Left hindlimb (tissue), 1 donor: ENCODE results near the gene CPT1B.

Source experiments
- DNase-seq: peaks from one replicate; pipeline ENCODE4 v3.0.0-alpha.2; 2018

The CPT1B gene

GRCh38 chr22:50584106-50585096 is 6.2 kb upstream of the CPT1B start:
- no peak for DNase-seq

- DNase-seq: no peak
These were observed 5.2 kb upstream of the CPT1B start for GRCh38 chr22:50583294-50583861.

DNA sequence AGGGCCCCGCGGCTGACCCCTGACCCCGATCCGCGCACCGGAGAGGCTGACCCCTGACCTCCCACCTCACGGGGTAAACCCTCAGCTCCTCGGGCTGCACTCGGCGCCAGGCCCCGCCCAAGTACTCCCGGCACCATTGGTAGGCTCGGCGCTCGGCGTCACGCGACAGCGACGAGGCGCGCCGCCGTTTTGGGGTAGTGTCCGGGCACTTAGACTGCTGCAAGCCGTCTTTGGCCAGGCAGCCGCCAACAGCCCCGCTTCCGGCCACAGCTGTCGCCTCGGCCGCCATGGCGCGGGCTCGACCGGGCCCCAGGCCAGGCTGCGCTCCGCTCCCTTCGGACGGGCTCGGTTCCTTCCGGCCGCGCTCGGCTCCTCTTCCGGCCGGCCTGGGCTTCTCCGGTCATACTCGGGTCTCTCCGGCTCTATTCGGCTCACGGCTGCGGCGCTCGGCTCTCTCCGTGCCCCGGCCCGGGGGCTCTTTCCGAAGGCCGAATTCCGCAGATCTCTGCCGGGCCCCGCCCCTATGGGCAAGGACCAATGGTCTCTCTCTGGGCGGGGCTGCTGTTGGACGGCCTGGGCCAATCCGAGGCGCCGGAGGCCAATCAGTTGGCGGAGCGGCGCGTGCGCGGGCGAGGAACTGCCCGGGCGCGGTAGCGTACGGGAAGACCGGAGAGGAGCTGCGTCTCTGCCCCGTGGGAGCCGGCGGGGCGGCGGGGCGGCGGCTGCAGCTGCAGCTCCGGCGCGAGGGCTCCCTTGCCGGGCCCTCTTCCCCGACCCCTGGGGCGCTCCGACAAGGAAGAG is 4.5 kb upstream of the CPT1B start, which contains the start of gene CHKB:
Gene CHKB, minus strand, starts transcription at position 357 of the 801 bp plus-strand sequence. Its CDS starts 68 bp downstream, at position 289.
- peak; percentile 99 for DNase-seq

DNA sequence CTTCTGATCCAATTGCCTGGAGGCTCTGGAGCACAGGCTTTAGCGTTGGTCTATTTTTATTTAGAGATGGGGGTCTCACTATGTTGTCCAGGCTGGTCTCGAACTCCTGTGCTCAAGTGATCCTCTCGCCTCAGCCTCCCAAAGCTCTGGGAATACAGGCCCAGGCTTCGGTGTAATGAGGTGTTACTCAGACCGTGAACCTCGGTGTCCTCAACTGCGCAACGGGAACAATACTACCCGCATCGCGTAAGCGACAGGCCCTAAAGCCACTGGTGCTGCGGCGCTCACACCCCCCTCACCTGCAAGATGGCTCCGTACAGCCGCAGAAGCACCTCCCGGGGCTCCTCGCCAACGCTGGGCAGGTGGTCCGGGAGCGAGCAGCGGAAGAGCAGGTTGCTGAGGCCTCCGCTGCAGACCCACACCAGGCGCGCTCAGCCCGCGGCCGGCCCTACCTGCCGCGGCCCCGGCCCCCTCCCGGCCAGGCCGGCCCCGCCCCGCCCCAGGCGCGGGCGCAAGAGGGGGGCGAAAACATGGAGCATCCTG is 3.8 kb upstream of the CPT1B start:
- no peak for DNase-seq

DNA sequence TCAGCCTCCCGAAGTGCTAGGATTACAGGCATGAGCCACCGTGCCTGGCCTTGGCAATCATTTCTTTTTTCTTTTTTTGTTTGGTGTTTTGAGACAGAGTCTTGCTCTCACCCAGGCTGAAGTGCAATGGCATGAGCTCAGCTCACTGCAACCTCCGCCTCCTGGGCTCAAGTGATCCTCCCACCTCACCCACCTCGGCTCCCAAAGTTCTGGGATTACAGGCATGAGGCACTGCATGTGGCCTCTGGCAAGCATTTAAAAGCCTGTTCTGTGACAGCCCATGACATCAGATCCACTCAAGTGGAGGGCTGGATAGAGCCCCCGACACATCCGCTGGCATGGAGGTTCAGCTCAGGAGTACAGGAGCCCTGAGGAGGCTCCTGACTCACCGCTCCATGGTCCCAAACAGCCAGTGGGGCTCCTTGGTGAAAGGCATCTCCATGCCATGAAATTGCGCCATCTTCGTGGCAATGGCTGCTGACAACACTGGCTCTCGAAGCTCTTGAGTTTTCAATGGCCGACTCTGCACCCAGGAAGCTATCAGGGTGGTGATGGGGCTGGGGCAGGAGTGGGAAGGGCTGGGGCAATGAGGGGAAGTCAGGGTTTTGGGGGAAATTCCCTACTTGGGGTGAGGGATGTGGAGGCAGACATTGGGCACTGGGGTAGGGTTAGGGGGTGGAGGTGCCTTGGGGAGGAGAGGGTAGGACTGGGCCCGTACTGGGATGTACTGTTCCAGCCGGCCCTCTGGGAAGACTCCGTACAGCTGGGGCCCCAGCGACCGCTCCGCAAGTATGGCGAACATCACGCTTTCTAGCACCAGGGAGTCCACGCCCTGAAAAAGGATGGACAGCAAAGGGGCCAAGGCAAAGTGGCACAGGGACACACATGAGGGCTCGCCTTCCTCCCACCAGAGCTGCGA is 3.1 kb upstream of the CPT1B start:
- DNase-seq: no peak

- DNase-seq: no peak
These were observed 1.5 kb upstream of the CPT1B start for GRCh38 chr22:50579752-50580151.

- no peak for DNase-seq
These were observed 616 bp upstream of the CPT1B start for GRCh38 chr22:50578776-50579310.

DNA sequence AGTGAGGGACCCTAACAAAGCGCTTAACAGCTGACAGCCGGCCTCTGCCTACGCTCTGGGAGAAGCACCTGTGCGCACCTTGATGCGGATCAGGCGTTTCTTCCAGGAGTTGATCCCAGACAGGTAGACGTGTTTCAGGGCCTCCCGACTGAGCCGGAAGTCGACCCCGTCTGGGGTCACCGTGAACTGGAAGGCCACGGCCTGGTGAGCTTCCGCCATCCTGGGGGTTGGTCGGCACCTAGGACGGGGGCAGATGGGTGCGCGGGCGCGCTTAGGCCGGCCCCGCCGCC is 585 bp downstream of the CPT1B start:
- DNase-seq: no peak

DNA sequence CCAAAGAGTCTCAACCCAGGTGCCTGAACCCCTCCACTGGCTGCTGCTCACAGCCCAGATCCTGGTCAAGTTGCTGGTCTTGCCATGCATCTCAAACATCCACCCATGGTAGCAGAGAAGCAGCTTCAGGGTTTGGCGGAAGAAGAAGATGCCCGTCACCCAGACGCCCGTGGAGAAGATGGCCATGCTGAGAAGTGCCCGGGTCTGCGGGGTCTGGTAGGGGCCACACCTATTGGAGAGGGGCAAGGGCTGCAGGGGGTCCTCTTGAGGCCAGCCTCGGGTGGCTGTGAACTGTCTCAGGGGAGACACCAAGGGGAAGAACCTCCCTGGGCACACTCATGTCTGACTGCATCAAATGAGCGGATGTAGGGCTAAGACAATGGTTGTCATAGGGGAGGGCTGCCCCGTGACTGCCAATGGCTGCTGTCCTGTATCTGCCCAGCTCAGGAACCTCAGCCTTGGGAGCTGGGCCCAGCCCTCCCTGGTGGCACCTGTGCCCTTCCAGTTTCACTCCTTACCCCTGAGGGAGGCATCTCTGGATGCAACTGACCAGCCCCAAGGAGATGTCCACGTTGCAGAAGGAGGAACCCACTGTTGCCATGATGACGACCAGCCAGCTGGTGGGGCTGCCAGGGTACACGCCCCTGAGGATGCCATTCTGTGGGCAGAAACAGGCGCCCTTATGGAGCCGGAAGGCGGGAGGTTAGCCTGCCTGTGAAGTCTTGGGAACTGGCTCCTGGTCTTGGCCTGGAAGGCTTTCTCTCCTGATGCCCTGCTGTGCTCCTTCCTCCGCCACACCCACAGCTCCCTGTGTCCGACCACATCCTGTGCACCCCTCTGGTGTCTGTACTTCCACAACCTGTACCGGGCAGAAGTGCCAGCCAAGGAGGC is 1.2 kb downstream of the CPT1B start:
- DNase-seq: no peak

DNA sequence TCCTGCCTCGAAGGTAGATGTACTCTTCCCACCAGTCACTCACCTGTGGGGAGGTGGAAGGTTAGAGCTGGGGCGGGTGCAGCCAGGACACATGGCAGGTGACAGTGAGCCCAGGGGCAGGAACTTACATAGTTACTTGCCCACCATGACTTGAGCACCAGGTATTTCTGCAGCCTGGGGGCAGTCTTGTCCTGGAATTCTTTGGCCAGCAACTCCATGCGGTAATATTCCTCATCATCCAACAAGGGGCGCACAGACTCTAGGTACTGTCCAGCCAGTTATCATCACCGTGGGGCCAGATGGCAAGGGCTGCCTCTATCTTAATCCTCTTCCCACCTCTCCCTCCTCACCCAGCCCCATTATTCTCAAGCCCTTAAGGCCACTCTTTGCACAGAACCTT is 2.2 kb downstream of the CPT1B start:
- DNase-seq: no peak

GRCh38 chr22:50575426-50575941 is 2.7 kb downstream of the CPT1B start:
- DNase-seq: no peak

DNA sequence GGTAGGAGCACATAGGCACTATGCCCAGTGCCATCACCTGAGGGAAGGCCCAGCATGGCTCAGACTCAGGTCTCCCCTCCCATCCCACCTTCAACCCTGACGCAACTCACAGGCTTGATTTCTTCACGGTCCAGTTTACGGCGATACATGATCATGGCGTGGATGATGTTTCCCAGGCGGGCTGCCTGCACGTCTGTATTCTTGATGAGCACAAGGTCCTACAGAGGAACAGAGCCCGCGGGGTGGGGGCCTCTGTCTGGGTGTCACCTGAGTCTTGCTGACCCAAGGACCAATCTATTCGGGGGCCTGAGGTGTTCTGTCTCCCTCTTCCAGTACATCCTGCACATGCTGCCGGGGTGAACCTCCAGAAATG is 3.9 kb downstream of the CPT1B start:
- DNase-seq: no peak

GRCh38 chr22:50573491-50574382 is 4.5 kb downstream of the CPT1B start:
- DNase-seq: no peak

- no peak for DNase-seq
These were observed 5.3 kb downstream of the CPT1B start for GRCh38 chr22:50572965-50573364.

- DNase-seq: no peak
These were observed 6.7 kb downstream of the CPT1B start for GRCh38 chr22:50571264-50572175.

- DNase-seq: no peak
These were observed 7.4 kb downstream of the CPT1B start for GRCh38 chr22:50570861-50571260.

GRCh38 chr22:50569896-50570535 is 8.2 kb downstream of the CPT1B start:
- no peak for DNase-seq

- no peak for DNase-seq
These were observed 9.2 kb downstream of the CPT1B start for GRCh38 chr22:50569041-50569459.
